Uterus (tissue), 4 donors: ENCODE measurements around the gene PPP1R7. TPM values are rescaled to one million over a fixed set of nuclear protein-coding genes. Genes with fewer than 3 reads are reported as not detected.
A peak's percentile ranks its signal among the peaks of the same experiment; 100 is the strongest.

Experiments
- DNase-seq, 2 donors: peaks; one replicate each; pipeline ENCODE4 v3.0.0-alpha.2; 2019 to 2020
- H3K27ac ChIP-seq, 2 donors: fragments of 200-600 bp; sonication (generic); 1 replicate in 1 of 2; 2 replicates in 1 of 2; pipeline ENCODE4 v1.5.1; 2016 to 2018
- H3K27me3 ChIP-seq, 2 donors: fragments of 200-600 bp; sonication (generic); one replicate each; pipeline ENCODE4 v1.5.1; 2018 to 2019; ENCODE audit warnings: control low read depth in 1 of 2
- H3K36me3 ChIP-seq, 2 donors: fragments of 200-600 bp; sonication (generic); one replicate each; pipeline ENCODE4 v1.5.1; 2019; ENCODE audit warnings: control low read depth in 1 of 2
- H3K4me1 ChIP-seq, 2 donors: fragments of 200-600 bp; sonication (generic); one replicate each; pipeline ENCODE4 v1.5.1; 2018 to 2019; ENCODE audit warnings: control low read depth in 1 of 2
- H3K4me3 ChIP-seq, 2 donors: fragments of 200-600 bp; sonication (generic); 1 replicate in 1 of 2; 2 replicates in 1 of 2; pipeline ENCODE4 v1.5.1; 2018 to 2019; ENCODE audit warnings: mild to moderate bottlenecking in 1 of 2
- H3K9me3 ChIP-seq, 2 donors: fragments of 200-600 bp; sonication (generic); one replicate each; pipeline ENCODE4 v1.5.1; 2019; ENCODE audit warnings: control low read depth in 1 of 2
- CTCF ChIP-seq, 4 experiments: fragments of 200-600 bp in 2 of 4; fragments of 450-650 bp in 2 of 4; sonication (generic) in 2 of 4; IDR thresholded peaks; one replicate each; pipeline ENCODE4 v1.5.1; 2016 to 2019; ENCODE audit warnings: antibody characterized with exemption in 4 of 4, mild to moderate bottlenecking in 2 of 4, moderate library complexity in 1 of 4
- POLR2A ChIP-seq, 2 donors: fragments of 450-650 bp; IDR thresholded peaks; one replicate each; pipeline ENCODE4 v1.6.1; 2016; ENCODE audit warnings: antibody characterized with exemption in 2 of 2, mild to moderate bottlenecking in 1 of 2, moderate library complexity in 1 of 2
- intact Hi-C: fragments of 100-400 bp; cut with DNase I; formaldehyde crosslinking; loops from one replicate; pipeline ENCODE4 v1.15.1; 2023; ENCODE audit warnings: low total_unique reads
- total RNA-seq, 4 donors: library from RNA; depleted of rRNA in 3 of 4; stranded (reverse); fragments of >200 nt in 3 of 4; gene quantifications; one replicate each; pipeline versions ENCODE4 v1.1.0 to v1.2.4, GENCODE V29; 2014 to 2023
- donor health status: DM: yes; HTN: yes; CAD: no.

PPP1R7 gene
- total RNA-seq, 4 donors from 2014 or later: 8.5 to 43.6 (median 30.0) TPM

GRCh38 chr2:241157841-241158545 is 7.7 kb downstream of the PPP1R7 start:
- Histone ChIP-seq H3K4me1 (peaks cover 0 to 9% of the 10 kb centered on the region in 2 donors), H3K27ac (no peak overlapping the region), H3K4me3 (no peak overlapping the region), H3K9me3 (no peaks in the 10 kb centered on the region), H3K36me3 (no peaks in the 10 kb centered on the region), H3K27me3 (no peaks in the 10 kb centered on the region)
- no peak for DNase-seq
- intact Hi-C loops: no loop called here
- TF ChIP-seq CTCF (IDR thresholded peaks at IDR 0.05) (no peak), POLR2A (IDR thresholded peaks at IDR 0.05) (no peak)

DNA sequence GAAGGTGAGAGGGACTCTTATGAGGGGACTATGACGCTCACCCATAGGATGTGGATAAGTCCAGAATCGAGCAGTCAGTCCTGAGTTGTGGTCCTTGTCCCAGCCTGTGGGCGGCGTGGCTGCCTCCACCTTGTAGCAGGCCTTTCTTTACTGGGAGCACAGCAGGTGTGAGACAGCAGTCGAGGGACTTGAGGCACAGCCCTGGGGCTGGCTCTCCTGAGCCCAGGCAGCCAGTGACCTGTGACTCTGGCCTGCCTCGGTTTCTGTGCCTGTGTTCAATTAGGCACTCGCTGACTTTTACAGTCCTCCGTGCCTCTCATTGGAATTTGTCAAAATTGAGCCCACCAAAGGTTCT is 8.3 kb downstream of the PPP1R7 start:
- H3K4me3 ChIP-seq: no peak overlapping the region
- H3K9me3 ChIP-seq: no peaks in the 10 kb centered on the region
- peaks cover 0 to 9% of the 10 kb centered on the region in 2 donors for H3K4me1 ChIP-seq
- DNase-seq: no peak
- H3K36me3 ChIP-seq: no peaks in the 10 kb centered on the region
- intact Hi-C loops: no loop called here
- no peak overlapping the region for H3K27ac ChIP-seq
- TF ChIP-seq POLR2A (IDR thresholded peaks at IDR 0.05): no peak
- TF ChIP-seq CTCF (IDR thresholded peaks at IDR 0.05): no peak
- no peaks in the 10 kb centered on the region for H3K27me3 ChIP-seq

- TF ChIP-seq CTCF (IDR thresholded peaks at IDR 0.05) (no peak), POLR2A (IDR thresholded peaks at IDR 0.05) (no peak)
- Histone ChIP-seq H3K27me3 (no peaks in the 10 kb centered on the region), H3K9me3 (no peaks in the 10 kb centered on the region), H3K27ac (no peak overlapping the region), H3K4me3 (no peak overlapping the region), H3K36me3 (no peaks in the 10 kb centered on the region), H3K4me1 (peaks cover 0 to 9% of the 10 kb centered on the region in 2 donors)
- no peak for DNase-seq
- intact Hi-C loops: no loop called here
These were observed 8.8 kb downstream of the PPP1R7 start for GRCh38 chr2:241159116-241159515.

DNA sequence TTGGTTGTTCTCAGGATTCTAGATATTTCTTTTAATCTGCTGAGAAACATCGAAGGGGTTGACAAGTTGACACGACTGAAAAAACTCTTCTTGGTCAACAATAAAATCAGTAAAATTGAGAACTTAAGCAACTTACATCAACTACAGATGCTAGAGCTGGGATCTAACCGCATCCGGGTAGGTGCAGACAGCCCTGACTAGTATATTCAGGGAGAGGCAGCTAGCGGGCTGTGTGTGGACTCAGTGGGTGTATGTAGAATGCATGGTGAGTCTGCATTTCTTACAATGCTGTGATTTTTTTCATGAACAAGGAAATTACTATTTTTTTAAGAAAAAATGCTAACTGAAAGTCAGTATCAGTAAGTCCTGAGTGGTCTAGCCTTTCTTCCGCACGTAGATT is 10.1 kb downstream of the PPP1R7 start:
- Histone ChIP-seq H3K27ac (no peak overlapping the region), H3K4me3 (no peak overlapping the region), H3K4me1 (peaks cover 0 to 9% of the 10 kb centered on the region in 2 donors), H3K36me3 (no peaks in the 10 kb centered on the region), H3K9me3 (no peaks in the 10 kb centered on the region), H3K27me3 (no peaks in the 10 kb centered on the region)
- no peak for TF ChIP-seq POLR2A (IDR thresholded peaks at IDR 0.05)
- TF ChIP-seq CTCF (IDR thresholded peaks at IDR 0.05): no peak
- intact Hi-C loops: no loop called here
- DNase-seq: no peak

- TF ChIP-seq POLR2A (IDR thresholded peaks at IDR 0.05) (no peak), CTCF (IDR thresholded peaks at IDR 0.05) (no peak)
- H3K4me3 ChIP-seq: no peak overlapping the region
These were observed 11.5 kb downstream of the PPP1R7 start for GRCh38 chr2:241161646-241162281.

More at GRCh38 chr2:241161646-241162281, 11.5 kb downstream of the PPP1R7 start:
- DNase-seq: peak; percentile 77 to 81
- peak overlapping the region; percentile 67 to 78 for H3K27ac ChIP-seq
- peaks cover 0 to 9% of the 10 kb centered on the region in 2 donors for H3K4me1 ChIP-seq
- H3K36me3 ChIP-seq: no peaks in the 10 kb centered on the region
- intact Hi-C loops: no loop called here
- H3K27me3 ChIP-seq: no peaks in the 10 kb centered on the region
- no peaks in the 10 kb centered on the region for H3K9me3 ChIP-seq
